ENCODE data around the gene DACH1.

Gene DACH1

GRCh38 chr13:71583581-71583980, 283.4 kb downstream of the DACH1 start:
- no peak overlapping the region for H3K4me3 Mint-ChIP-seq
- H3K27ac Mint-ChIP-seq: no peak overlapping the region
- no peaks in the 10 kb centered on the region for H3K4me1 Mint-ChIP-seq (ENCODE audit: low read depth)
- no peaks in the 10 kb centered on the region for H3K9me3 Mint-ChIP-seq
- H3K27me3 Mint-ChIP-seq (ENCODE audit: low read depth): no peaks in the 10 kb centered on the region
- no peaks in the 10 kb centered on the region for H3K36me3 Mint-ChIP-seq (ENCODE audit: low read depth)

DNA sequence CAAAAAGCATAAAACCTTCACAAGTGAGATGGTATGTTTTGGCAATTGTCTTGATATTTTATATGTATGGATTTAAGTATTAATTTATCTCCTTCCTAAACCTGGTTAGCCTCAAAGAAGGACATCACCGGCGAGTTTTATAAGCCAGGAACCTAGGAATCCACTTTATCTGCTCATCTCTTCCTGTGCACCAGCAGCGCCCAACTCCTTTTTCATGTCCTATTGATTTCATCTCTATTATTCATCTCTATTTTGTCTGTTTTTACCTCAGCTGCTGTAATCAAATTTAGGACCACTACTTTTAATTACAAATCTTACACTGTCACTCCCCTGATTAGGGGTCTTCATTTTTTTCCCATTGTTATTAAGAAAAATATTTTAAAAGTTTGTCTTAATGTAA, 286.4 kb downstream of the DACH1 start:
- H3K4me1 Mint-ChIP-seq (ENCODE audit: low read depth): no peaks in the 10 kb centered on the region
- H3K36me3 Mint-ChIP-seq (ENCODE audit: low read depth): no peaks in the 10 kb centered on the region
- no peaks in the 10 kb centered on the region for H3K9me3 Mint-ChIP-seq
- H3K4me3 Mint-ChIP-seq: no peak overlapping the region
- H3K27me3 Mint-ChIP-seq (ENCODE audit: low read depth): no peaks in the 10 kb centered on the region
- no peak overlapping the region for H3K27ac Mint-ChIP-seq

GRCh38 chr13:71578048-71578447, 289.0 kb downstream of the DACH1 start:
- Mint-ChIP-seq H3K9me3 (no peaks in the 10 kb centered on the region), H3K27me3 (ENCODE audit: low read depth) (no peaks in the 10 kb centered on the region), H3K36me3 (ENCODE audit: low read depth) (no peaks in the 10 kb centered on the region), H3K4me1 (ENCODE audit: low read depth) (no peaks in the 10 kb centered on the region), H3K4me3 (no peak overlapping the region), H3K27ac (no peak overlapping the region)

GRCh38 chr13:71577127-71577526, 289.9 kb downstream of the DACH1 start:
- Mint-ChIP-seq H3K27ac (no peak overlapping the region), H3K4me3 (no peak overlapping the region), H3K4me1 (ENCODE audit: low read depth) (no peaks in the 10 kb centered on the region), H3K9me3 (no peaks in the 10 kb centered on the region), H3K27me3 (ENCODE audit: low read depth) (no peaks in the 10 kb centered on the region), H3K36me3 (ENCODE audit: low read depth) (no peaks in the 10 kb centered on the region)

- Mint-ChIP-seq H3K9me3 (no peaks in the 10 kb centered on the region), H3K4me1 (ENCODE audit: low read depth) (no peaks in the 10 kb centered on the region), H3K4me3 (no peak overlapping the region), H3K27me3 (ENCODE audit: low read depth) (no peaks in the 10 kb centered on the region), H3K36me3 (ENCODE audit: low read depth) (no peaks in the 10 kb centered on the region), H3K27ac (no peak overlapping the region)
Observed at GRCh38 chr13:71576571-71576970, 290.4 kb downstream of the DACH1 start.

GRCh38 chr13:71546881-71547280, 320.1 kb downstream of the DACH1 start:
- Mint-ChIP-seq H3K27ac (no peak overlapping the region), H3K36me3 (ENCODE audit: low read depth) (no peaks in the 10 kb centered on the region), H3K4me3 (no peak overlapping the region), H3K9me3 (no peaks in the 10 kb centered on the region), H3K4me1 (ENCODE audit: low read depth) (no peaks in the 10 kb centered on the region), H3K27me3 (ENCODE audit: low read depth) (no peaks in the 10 kb centered on the region)

DNA sequence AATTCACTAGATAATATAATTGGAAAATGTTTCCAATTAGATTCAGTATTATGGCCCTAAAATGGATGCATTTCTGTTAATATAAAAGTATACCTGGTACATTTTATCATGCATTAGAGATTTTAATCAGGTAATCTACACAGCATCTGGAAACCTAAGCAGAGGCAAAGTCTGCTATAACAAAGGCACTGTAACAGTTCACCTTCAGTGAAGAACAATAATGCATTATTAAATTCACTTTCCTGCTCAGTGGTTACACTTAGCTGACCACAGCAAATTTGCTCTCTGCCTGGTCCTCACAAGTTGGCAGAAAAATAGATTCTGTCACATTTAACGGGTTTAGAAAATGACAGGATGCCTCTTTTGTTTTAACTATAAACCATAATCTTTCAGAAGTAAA, 326.9 kb downstream of the DACH1 start:
- H3K9me3 Mint-ChIP-seq: no peaks in the 10 kb centered on the region
- H3K4me1 Mint-ChIP-seq (ENCODE audit: low read depth): no peaks in the 10 kb centered on the region
- H3K36me3 Mint-ChIP-seq (ENCODE audit: low read depth): no peaks in the 10 kb centered on the region
- H3K4me3 Mint-ChIP-seq: no peak overlapping the region
- no peaks in the 10 kb centered on the region for H3K27me3 Mint-ChIP-seq (ENCODE audit: low read depth)
- H3K27ac Mint-ChIP-seq: no peak overlapping the region

DNA sequence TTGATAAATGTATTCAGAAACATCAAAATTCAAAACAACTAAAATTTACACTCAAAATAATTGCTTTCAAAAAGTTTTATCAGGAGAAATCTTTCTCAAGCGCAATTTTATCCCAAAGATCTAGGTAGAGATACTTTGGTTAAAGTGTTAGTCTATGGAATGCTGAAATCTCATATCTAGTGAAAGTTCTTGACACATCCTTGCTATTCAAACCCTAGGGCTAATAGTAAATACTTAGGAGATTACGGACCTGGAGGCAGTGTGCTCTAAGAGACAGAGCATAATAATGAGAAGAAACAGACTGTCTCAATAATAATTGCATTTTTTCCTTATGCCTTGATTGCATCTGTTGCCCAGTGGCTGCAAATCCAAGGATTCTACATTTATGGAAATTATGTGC, 330.8 kb downstream of the DACH1 start:
- no peak overlapping the region for H3K27ac Mint-ChIP-seq
- H3K4me1 Mint-ChIP-seq (ENCODE audit: low read depth): no peaks in the 10 kb centered on the region
- H3K4me3 Mint-ChIP-seq: no peak overlapping the region
- no peaks in the 10 kb centered on the region for H3K36me3 Mint-ChIP-seq (ENCODE audit: low read depth)
- no peaks in the 10 kb centered on the region for H3K9me3 Mint-ChIP-seq
- no peaks in the 10 kb centered on the region for H3K27me3 Mint-ChIP-seq (ENCODE audit: low read depth)

GRCh38 chr13:71524613-71525304, 342.2 kb downstream of the DACH1 start:
- Mint-ChIP-seq H3K27ac (no peak overlapping the region), H3K4me1 (ENCODE audit: low read depth) (no peaks in the 10 kb centered on the region), H3K4me3 (no peak overlapping the region), H3K36me3 (ENCODE audit: low read depth) (no peaks in the 10 kb centered on the region), H3K9me3 (no peaks in the 10 kb centered on the region), H3K27me3 (ENCODE audit: low read depth) (no peaks in the 10 kb centered on the region)

- Mint-ChIP-seq H3K9me3 (no peaks in the 10 kb centered on the region), H3K36me3 (ENCODE audit: low read depth) (no peaks in the 10 kb centered on the region), H3K4me1 (ENCODE audit: low read depth) (no peaks in the 10 kb centered on the region), H3K27ac (no peak overlapping the region), H3K4me3 (no peak overlapping the region), H3K27me3 (ENCODE audit: low read depth) (no peaks in the 10 kb centered on the region)
Observed at GRCh38 chr13:71524245-71524612, 342.8 kb downstream of the DACH1 start.

GRCh38 chr13:71522941-71523526, 344.0 kb downstream of the DACH1 start:
- Mint-ChIP-seq H3K27me3 (ENCODE audit: low read depth) (no peaks in the 10 kb centered on the region), H3K9me3 (no peaks in the 10 kb centered on the region), H3K27ac (no peak overlapping the region), H3K4me1 (ENCODE audit: low read depth) (no peaks in the 10 kb centered on the region), H3K4me3 (no peak overlapping the region), H3K36me3 (ENCODE audit: low read depth) (no peaks in the 10 kb centered on the region)

- Mint-ChIP-seq H3K4me3 (no peak overlapping the region), H3K27ac (no peak overlapping the region), H3K9me3 (no peaks in the 10 kb centered on the region), H3K4me1 (ENCODE audit: low read depth) (no peaks in the 10 kb centered on the region), H3K27me3 (ENCODE audit: low read depth) (no peaks in the 10 kb centered on the region), H3K36me3 (ENCODE audit: low read depth) (no peaks in the 10 kb centered on the region)
Observed at GRCh38 chr13:71517004-71517403, 350.0 kb downstream of the DACH1 start.

DNA sequence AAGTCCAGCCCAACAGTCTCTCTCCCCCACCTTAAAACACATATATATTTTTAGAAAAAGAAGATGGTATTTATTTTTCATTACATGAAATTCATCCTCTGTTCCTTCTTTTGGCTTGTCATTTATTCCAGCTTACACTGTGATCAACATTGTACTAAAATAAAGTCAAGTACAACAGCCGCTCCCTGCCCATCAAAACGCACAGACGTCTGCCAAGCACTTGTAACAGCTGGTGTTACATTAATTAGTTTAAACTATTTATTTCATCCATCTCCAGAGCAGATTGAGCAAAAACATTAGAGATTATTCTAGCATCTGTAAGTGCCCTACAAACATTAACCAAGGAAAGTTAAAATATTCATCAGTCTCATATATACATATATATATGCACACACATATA, 350.5 kb downstream of the DACH1 start:
- Mint-ChIP-seq H3K27ac (no peak overlapping the region), H3K4me3 (no peak overlapping the region), H3K4me1 (ENCODE audit: low read depth) (no peaks in the 10 kb centered on the region), H3K27me3 (ENCODE audit: low read depth) (no peaks in the 10 kb centered on the region), H3K36me3 (ENCODE audit: low read depth) (no peaks in the 10 kb centered on the region), H3K9me3 (no peaks in the 10 kb centered on the region)

DNA sequence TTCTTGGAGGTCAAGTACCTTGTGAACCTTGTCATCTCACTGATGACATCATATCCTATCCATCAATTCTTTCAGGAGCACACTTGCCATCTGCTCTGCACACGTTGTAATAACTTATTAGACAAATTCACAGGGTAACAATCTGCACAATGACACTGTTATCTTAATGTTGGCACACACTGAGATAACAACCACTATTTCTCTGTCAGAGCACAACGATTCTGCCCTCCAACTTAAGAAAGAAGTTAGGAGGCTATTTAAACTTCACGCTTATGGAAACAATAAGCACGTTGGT, 351.3 kb downstream of the DACH1 start:
- Mint-ChIP-seq H3K4me1 (ENCODE audit: low read depth) (no peaks in the 10 kb centered on the region), H3K27ac (no peak overlapping the region), H3K27me3 (ENCODE audit: low read depth) (no peaks in the 10 kb centered on the region), H3K36me3 (ENCODE audit: low read depth) (no peaks in the 10 kb centered on the region), H3K4me3 (no peak overlapping the region), H3K9me3 (no peaks in the 10 kb centered on the region)

GRCh38 chr13:71514900-71515743, 351.9 kb downstream of the DACH1 start:
- Mint-ChIP-seq H3K27me3 (ENCODE audit: low read depth) (no peaks in the 10 kb centered on the region), H3K27ac (no peak overlapping the region), H3K4me1 (ENCODE audit: low read depth) (no peaks in the 10 kb centered on the region), H3K36me3 (ENCODE audit: low read depth) (no peaks in the 10 kb centered on the region), H3K4me3 (no peak overlapping the region), H3K9me3 (no peaks in the 10 kb centered on the region)
